ENCODE measurements around the gene TAF6L.
"Not testable (repeated sequence)": the region's sequence is repeated elsewhere in the genome, so short reads cannot be mapped to it uniquely, and the experiment has no call there.

The TAF6L gene

GRCh38 chr11:62805961-62806441 is 34.8 kb downstream of the TAF6L start:
- DNase-seq (ENCODE audit: low read depth in 2 of 2), result no peak

- DNase-seq (ENCODE audit: low read depth in 2 of 2), result no peak
These were observed 35.5 kb downstream of the TAF6L start for GRCh38 chr11:62806611-62807121.

- no peak for DNase-seq (ENCODE audit: low read depth in 2 of 2)
These were observed 39.6 kb downstream of the TAF6L start for GRCh38 chr11:62810748-62811147.

GRCh38 chr11:62811659-62812058 is 40.5 kb downstream of the TAF6L start:
- DNase-seq (ENCODE audit: low read depth in 2 of 2), result no peak

- DNase-seq (ENCODE audit: low read depth in 2 of 2), result no peak
These were observed 45.4 kb downstream of the TAF6L start for GRCh38 chr11:62816557-62816956.

GRCh38 chr11:62817129-62817528 is 45.9 kb downstream of the TAF6L start:
- DNase-seq (ENCODE audit: low read depth in 2 of 2), result no peak

GRCh38 chr11:62823677-62824076 is 52.5 kb downstream of the TAF6L start:
- no peak for DNase-seq (ENCODE audit: low read depth in 2 of 2)

GRCh38 chr11:62828130-62828529 is 56.9 kb downstream of the TAF6L start:
- DNase-seq (ENCODE audit: low read depth in 2 of 2), result not testable (repeated sequence)

GRCh38 chr11:62830904-62831519 is 59.8 kb downstream of the TAF6L start:
- DNase-seq (ENCODE audit: low read depth in 2 of 2), result no peak

GRCh38 chr11:62831520-62832335 is 60.5 kb downstream of the TAF6L start, which contains the start of gene STX5:
TSS of gene STX5 (minus strand) at chr11:62832051. CDS start at chr11:62831243, 808 bp downstream.
- DNase-seq (ENCODE audit: low read depth in 2 of 2), result peak; percentile 99

- DNase-seq (ENCODE audit: low read depth in 2 of 2), result no peak
These were observed 61.4 kb downstream of the TAF6L start, which contains the start of gene TEX54 for GRCh38 chr11:62832336-62833234. TSS of gene TEX54 (minus strand) at chr11:62832841.

GRCh38 chr11:62835336-62835735 is 64.1 kb downstream of the TAF6L start:
- DNase-seq (ENCODE audit: low read depth in 2 of 2), result no peak

All from stimulated activated CD8-positive, alpha-beta memory T cell treated with anti-CD3 and anti-CD28 coated beads, Interleukin-2, amount 100 ng/mL, for 1 hour (primary cell).